Right kidney (tissue), 1 donor: ENCODE measurements around the gene ZNF736.

Experiments used
- DNase-seq: peaks from one replicate; pipeline ENCODE4 v3.0.0-alpha.2; 2016

ZNF736 gene

DNA sequence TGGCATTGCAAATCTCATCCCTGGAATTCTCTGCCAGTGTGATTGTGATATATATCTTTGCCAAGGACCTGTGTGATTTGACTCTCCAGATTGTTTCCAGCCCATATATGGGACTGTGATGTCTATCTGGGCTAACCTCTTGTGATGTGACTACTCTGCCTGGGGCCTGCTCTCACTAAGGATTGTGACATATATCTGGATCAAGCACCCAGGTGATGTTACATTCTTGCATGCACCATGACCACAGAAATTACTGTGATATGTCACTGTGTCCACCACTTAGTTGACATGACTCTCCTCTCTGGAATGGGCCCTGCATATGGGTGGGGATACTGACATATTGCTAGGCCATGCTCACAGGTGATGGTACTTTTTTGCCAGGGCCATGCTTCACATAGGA, 86.6 kb downstream of the ZNF736 start:
- no peak for DNase-seq
